Left cardiac atrium (tissue), 4 donors: ENCODE data around the gene KDM8. TPM values are rescaled to one million over a fixed set of nuclear protein-coding genes. Genes with fewer than 3 reads are reported as not detected.
"Not testable (repeated sequence)": the region's sequence is repeated elsewhere in the genome, so short reads cannot be mapped to it uniquely, and the experiment has no call there.

Source experiments
- ATAC-seq, 2 donors: fragments of 200-7000 bp; cut with Tn5 transposase; one replicate each; pipeline ENCODE4 v1.9.1; 2020; ENCODE audit warnings: mild to moderate bottlenecking in 2 of 2, moderate library complexity in 2 of 2
- DNase-seq: peaks from one replicate; pipeline ENCODE4 v3.0.0-alpha.2; 2020
- intact Hi-C, 2 donors: fragments of 100-400 bp; cut with DNase I; formaldehyde crosslinking; loops; one replicate each; pipeline versions ENCODE4 v1.14.1 to v1.15.1; 2022 to 2023
- total RNA-seq, 2 donors: library from RNA; stranded (reverse); fragmentation: NEBNext Ultra II Directional; extraction: Animal tissue kit (Norgen Biotek cat#: 25700); gene quantifications; one replicate each; pipeline ENCODE4 v1.2.1, GENCODE V29; 2021
- donor health status: DM: no; HTN: yes; CAD: no.
- donor health status: DM: no; HTN: yes; CAD: no; lungs with severe emphysema.
- donor health status: DM: yes; HTN: yes; CAD: no.
- donor health status: Dilated cardiomyopathy.

The KDM8 gene
- total RNA-seq, 2 donors from 2014 or later = 3.0 to 4.2 TPM

DNA sequence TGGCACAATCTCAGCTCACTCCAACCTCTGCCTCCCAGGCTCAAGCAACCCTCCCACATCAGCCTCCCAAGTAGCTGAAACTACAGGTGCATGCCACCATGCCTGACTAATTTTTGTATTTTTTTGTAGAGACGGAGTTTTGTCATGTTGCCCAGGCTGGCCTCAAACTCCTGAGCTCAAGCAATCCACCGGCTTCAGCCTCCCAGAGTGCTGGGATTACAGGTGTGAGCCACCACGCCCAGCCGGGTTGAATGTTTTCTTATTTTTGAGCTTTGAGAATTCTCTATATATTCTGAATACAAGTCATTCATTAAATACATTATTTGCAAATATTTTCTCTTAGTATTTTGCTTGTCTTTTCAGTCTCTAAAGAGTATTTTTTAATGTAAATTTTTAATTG, 45.6 kb downstream of the KDM8 start:
- intact Hi-C loops, ATAC-seq, DNase-seq: not testable (repeated sequence)

DNA sequence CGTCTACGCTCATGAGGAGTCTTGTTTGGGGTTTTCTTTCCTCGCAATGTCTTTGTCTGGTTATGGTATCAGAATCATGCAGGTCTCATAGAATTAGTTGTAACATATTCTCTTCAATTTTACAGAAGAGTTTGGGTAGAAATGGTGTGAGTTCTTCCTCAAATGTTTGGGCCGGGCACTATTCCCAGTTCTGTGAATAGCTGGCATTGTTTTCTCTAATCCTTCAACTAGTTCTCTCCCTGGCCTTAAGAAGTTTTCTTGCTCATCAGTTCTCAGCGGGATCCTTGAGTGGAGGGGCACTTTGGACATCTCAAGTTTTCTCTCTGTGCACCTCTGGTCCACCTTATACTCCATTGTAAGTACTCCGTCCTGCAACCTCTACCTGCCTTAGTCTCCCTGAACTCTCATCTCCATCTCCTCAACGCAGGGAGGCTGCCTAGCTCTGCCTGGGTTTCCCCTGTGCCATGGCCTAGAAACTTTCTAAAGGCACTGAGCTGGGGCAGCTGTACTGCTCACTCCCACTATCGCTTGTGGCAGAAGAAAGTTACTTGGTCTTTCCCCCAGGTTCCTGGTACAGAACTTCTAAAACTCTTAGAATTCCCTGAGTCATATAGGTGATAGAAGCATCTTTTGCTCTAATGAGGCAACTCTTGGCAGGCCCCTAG, 48.3 kb downstream of the KDM8 start:
- intact Hi-C loops = no loop called here
- DNase-seq (no peak), ATAC-seq (no peak)

DNA sequence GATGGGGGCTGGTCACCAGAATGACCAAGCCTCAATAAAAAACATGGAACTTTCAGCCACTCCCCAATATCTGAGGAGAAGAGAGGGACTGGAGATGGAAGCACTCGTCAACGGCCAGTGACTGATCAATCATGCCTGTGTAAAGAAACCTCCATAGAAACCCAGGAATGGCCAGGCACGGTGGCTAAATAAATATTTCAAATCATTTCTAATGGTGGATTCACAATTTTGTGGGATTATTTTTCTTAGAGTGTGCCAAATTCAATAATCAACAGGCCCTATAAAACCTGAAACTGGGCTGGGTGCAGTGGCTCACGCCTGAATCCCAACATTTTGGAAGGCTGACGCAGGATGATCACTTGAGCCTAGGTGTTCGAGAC, 48.9 kb downstream of the KDM8 start:
- DNase-seq = no peak
- intact Hi-C loops = no loop called here

DNA sequence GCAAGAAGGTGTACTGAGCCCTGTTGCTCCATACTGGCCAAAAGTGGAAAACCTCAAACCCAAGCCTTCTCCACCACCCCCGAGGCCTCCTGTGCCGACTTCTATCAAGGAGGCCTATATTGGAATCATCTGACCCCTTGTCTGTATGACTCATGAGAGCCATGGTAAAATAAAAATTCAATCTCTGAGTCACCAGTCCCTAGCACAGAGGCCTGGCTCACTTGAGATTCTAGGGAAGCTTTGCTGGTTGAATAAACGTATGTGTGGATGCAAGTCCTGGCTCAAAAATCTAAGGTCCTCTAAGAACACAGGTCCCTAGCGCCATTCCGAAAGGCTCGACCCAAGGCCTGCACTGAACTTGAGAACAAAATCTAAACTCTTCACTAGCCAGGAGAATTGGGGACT, 50.2 kb downstream of the KDM8 start:
- intact Hi-C loops = no loop called here
- ATAC-seq (peak in 1 of 2 donors; percentile 94), DNase-seq (no peak)

More for the DNA sequence above, 48.9 kb downstream of the KDM8 start:
- no peak for ATAC-seq

DNA sequence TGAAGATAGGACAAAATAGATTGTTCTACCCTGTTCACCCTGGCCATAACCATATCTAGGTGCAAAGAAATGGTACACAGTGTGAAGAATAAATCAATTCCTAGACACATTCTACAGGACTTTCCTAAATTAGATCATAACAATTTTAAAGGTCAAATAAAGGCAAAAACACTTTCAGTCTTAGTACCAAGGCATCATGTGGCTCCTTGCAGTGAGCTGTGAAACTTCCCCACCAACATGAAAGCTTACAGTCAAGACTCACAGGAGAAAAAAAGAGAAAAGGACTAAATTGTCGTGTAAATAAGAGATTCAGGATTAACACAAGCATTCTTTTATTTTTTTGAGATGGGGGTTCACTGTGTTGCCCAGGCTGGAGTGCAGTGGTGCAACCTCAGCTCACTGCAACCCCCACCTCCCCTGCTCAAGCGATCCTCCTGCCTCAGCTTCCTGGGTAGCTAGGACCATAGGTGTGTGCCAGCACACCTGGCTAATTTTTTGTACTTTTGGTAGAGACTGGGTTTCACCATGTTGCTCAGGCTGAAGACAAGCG, 51.0 kb downstream of the KDM8 start:
- no peak for DNase-seq
- no peak for ATAC-seq
- intact Hi-C loops = no loop called here

DNA sequence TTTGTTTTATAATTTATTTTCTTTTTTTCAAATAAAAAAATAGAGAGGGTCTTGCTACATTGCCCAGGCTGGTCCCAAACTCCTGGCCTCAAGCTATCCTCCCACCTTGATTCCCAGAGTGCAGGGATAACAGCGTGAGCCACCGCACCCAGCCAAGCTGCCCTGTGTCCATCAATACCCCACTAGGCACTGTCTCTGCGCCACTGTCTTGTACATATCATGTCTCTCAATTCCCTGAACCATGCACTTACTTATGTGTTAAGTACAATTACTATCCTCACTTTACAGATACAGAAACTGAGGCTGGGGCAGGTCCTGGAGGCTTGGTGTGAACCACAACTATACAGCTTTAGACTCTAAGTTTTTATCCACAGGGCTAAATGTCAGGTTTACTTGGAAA, 53.5 kb downstream of the KDM8 start:
- intact Hi-C loops = no loop called here
- DNase-seq (no peak), ATAC-seq (no peak)

DNA sequence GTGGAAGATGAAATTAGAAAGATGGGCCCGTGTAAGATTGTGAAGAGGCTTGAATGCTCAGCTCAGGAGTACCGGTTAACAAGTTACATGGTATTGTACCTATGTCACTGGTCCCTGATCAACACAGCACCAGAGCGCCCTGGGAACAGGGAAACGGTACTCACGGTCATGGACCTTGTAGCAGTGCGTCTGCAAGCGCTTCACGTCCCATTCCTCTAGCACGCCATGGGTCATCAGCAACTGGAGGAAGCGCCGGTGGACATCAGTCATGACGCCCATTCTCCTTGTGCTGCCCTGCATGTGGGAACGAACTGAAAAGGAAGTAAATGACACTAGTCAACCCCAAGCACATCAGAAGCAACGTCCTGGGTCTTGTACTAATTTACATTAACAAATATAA, 53.9 kb downstream of the KDM8 start:
- intact Hi-C loops = no loop called here
- no peak for ATAC-seq
- DNase-seq = no peak

DNA sequence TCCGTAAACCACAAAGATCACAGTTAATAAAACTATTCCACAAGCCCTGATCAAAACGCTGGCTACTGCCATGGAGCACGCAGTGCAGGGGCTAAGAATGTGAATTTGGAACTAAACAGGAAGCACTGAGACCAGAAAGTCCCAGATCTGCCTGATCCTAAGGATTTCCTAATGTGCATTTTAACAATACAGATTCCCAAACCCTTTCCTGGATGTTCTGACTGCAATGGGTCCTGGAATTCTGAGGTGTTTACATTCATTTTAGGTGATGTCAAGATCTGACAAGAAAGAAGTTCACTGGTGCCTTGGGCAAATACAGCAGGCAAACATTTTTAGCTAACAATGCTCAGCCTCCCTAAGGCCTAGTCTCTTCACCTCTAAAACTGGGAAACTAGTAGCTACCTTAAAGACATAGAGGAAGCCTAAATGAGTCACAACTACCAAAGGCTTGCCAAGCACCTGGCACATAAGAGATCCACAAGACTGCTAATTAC, 55.0 kb downstream of the KDM8 start:
- intact Hi-C loops = no loop called here
- DNase-seq = no peak
- ATAC-seq = peak in 1 of 2 donors; percentile 45

DNA sequence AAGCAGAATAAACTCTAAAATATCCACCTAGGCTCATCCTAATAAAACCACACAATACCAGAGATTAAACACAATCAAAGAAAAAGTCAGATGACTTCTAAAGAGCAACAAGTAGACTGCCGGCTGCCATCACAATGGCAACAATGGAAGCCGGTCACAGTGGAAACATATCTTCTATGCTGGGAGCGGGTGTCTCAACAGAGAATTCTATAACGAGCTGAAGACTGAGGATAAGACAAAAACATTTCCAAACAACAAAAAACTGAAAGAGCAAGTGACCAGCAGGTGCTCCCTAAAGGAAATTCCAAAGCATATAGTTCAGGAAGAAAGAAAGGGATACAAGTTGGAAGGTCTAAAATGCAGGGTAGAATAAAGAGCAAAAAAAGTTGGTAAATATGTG, 56.4 kb downstream of the KDM8 start:
- intact Hi-C loops = no loop called here
- ATAC-seq = no peak

DNA sequence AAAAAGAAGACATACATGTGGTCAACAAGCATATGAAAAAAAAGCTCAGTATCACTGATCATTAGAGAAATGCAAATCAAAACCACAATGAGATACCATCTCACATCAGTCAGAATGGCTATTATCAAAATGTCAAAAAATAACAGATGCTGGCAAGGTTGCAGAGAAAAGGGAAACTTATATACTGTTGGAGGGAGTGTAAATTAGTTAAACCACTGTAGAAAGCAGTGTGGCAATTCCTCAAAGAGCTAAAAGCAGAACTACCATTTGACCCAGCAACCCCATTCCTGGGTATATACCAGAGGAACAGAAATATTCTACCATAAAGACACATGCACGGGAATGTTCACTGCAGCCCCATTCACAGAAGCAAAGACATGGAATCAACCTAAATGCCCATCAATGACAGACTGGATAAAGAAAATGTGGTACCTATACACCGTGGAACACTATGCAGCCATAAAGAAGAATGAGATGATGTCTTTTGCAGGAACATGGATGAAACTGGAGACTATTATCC, 59.6 kb downstream of the KDM8 start:
- DNase-seq, intact Hi-C loops, ATAC-seq: not testable (repeated sequence)

More for the DNA sequence above, 56.4 kb downstream of the KDM8 start:
- DNase-seq = no peak

DNA sequence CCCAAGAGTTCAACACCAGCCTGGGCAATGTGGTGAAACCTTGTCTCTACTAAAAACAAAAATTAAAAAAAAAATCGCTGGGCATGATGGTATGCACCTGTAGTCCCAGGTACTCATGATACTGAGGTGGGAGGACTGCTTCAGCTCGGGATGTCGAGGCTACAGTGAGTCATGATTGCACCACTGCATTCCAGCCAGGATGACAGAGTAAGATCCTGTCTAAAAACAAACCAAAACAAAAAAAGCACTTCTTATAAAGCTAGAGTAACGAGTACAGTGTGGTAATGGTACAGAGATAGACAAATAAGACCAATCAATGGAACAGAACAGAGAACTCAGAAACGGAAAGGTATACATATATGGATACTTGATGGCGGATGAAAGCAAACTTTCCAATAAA, 60.8 kb downstream of the KDM8 start:
- intact Hi-C loops = no loop called here
- DNase-seq (no peak), ATAC-seq (peak in 1 of 2 donors; percentile 83)

DNA sequence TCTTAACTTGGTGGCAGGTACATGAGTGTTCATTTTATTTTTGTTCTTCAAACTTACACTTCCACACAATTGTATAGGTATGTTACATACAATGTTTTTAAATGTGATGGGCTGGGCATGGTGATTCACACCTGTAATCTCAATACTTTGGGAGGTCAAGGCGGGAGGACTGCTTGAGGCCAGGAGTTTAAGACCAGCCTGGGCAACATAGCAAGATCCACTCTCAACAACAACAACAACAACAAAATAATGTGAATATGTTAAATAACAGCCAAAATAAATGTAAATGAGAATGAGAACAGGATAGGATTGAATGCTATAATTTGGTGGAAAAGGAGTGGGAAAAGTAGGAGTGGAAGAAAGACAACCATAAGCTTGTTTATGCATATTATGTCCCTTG, 62.7 kb downstream of the KDM8 start:
- ATAC-seq = no peak
- intact Hi-C loops = no loop called here
- DNase-seq = no peak

DNA sequence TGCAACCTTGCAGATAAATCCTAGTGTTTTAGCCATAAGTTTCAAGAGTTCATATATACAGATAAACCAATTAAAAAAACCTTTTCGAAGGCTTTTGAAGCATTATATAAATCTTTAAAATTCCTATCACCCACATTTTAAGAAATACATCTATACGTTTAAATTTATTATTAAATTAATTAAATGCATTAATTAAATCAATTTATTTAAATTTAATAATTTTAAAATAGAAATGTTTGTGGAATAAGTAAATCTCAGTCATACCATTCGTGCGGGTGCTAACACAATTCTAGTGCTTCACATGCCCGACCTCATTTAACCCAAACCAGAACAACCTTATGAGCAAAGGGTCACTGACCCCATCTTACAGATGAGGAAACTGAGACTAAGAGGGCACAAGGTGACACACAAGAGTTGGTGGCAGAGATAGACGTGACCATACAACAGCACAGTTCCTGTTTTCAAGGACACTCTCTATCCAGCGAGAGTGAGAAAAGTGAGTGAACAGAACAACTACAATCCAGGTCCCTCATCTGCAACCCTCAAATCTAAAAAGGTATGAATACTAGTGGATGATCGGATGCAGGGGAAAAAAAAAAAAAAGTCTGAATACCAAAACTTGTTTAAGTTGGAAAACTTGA, 63.8 kb downstream of the KDM8 start:
- DNase-seq (no peak), ATAC-seq (no peak)
- intact Hi-C loops = no loop called here

DNA sequence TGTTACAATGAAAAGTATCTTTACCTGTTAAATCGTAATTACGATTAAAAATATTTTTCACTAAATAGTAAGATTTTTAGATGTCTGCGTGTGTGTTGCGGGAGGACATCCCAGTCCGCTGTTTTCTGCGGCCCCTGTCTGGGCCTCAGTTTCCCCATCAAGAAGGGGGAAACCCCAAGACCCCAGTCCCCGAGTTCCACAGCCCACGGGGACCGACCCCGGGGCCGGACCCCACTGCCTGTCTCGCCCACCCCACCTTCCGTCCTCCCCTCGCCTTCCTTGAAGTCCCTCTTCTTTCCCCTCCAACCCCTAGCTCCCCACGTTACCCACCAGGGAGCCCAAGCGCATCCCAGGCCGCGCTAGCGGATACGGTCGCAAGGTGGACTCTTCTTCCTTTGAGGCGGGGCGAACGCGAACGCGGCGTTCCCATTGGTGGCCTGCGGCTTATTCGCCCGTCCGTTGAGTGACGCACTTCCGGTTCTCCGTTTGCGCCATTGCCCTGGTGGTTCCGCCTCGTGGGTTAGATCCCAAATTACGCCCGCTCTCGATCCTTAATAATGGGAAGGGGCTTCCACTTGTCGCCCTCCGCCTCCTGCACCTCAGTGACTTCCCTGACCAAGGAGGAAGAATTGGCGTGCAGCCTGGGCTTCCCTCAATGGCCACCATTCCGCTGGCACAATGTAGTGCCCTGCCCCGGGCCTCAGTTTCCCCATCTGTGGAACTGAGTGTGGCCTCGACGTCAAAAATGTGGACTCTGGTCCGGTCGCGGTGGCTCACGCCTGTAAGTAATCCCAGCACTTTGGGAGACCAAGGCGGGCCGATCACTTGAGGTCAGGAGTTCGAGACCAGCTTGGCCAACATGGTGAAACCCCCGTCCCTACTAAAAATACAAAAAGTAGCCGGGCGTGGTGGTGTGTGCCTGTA, 65.3 kb downstream of the KDM8 start, which contains the start of gene NSMCE1:
Gene NSMCE1, minus strand, starts transcription at position 397 of the 924 bp plus-strand sequence. CDS start 11,202 bp downstream, outside the sequence.
- intact Hi-C loops = no loop called here
- DNase-seq = peak; percentile 99
- ATAC-seq = peak; percentile 98 to 99

DNA sequence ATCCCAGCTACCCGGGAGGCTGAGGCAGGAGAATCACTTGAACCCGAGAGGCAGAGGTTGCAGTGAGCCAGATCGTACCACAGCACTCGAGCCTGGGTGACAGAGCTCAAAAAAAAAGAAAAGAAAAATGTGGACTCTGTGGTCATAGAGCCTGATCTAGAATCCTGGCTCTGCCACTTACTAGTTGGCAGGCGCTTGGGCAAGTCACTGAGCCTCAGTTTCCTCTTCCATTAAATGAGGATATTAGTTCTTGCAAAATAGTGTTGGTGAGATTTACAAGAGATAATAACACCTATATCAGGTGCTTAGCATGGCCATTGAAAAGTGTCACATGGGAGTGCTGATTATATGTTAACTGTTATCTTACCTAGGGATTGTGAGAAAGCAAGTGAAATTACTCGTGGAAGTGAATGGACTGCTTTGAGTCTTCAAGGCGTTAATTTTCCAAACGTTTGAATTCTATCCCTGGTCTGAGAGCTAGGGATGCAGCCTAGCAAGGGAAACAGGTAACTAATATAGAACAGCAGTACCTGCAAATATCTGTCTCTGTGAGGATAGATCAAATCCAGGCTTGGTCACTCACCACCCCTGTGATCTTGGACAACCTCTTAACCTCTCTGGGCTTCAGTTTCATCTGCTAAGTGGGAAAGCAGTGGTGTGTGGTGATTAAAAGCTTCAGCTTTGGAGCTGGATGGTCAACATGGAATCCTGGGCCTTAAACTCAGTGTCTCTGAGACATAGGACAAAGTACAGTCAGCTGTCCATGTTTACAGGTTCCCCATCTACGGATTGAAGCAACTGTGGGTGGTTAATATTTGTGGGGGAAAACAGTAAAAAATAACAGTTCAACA, 66.2 kb downstream of the KDM8 start:
- intact Hi-C loops = no loop called here
- no peak for DNase-seq
- no peak for ATAC-seq

DNA sequence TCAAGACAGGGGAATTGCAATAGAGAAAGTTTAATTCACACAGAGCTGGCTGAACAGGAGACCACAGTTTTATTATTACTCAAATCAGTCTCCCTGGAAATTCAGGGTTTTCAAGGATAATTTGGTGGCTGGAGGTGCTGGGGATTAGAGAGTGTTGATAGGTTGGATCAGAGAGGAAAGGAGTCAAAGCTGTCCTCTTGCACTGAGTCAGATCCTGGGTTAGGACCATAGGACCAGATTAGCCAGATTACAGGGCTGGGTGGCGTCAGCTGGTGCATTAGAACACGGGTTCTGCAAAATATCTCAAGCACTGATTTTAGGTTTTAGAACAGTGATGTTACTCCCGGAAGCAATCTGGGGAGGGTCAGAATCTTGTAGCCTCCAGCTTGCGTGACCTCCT, 67.0 kb downstream of the KDM8 start:
- no peak for ATAC-seq
- DNase-seq = no peak
- intact Hi-C loops = no loop called here
